Measurements from ENCODE around the gene FOXP4.

The FOXP4 gene

DNA sequence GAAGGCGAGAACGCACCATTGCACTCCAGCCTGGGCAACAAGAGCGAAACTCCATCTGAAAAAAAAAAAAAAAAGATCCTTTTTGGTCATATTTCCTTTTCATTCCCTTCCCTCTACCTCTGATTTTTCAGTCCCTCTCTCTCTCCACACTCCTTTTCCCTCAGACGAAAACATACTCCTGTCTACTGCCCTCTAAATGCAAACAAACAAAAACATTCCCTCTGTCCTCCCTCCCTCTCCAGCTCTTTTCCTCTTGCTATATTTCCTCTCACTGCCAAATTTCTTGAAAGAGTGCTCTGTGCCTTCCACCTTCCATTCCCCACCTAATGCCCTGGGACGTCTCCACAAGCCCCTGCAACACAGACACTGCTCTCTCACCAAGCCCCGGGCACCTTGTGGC lies 77.1 kb downstream of the FOXP4 start:
- no peak for DNase-seq (ENCODE audit: low read depth in 2 of 2, low spot score in 1 of 2)

DNA sequence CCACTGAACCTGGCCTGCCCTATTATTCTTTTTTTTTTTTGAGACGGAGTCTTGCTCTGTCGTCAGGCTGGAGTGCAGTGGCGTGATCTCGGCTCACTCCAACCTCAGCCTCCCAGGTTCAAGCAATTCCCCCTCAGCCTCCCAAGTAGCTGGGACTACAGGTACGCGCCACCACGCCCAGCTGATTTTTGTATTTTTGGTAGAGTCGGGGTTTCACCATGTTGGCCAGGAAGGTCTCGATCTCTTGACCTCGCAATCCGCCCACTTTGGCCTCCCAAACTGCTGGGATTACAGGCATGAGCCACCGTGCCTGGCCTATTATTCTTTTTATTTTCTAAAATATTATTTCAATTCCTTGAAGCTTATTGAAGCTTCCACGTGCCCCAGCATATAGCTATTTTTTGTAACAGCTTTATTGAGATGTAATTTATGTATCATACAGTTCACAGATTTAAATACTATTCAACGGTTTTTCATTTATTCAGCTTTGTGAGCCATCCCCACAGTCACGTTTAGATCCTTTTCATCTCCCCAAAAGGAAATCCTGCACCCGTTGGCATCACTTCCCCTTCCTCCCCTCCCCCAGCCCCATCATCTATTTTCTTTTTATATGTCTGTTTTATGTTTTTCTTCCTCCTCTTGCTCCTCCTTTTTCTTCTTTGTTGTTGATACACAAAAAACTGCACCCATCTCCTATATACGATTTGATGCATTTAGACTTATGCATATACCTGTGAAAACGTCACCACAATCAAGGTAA lies 78.6 kb downstream of the FOXP4 start:
- no peak for DNase-seq (ENCODE audit: low read depth in 2 of 2, low spot score in 1 of 2)

DNA sequence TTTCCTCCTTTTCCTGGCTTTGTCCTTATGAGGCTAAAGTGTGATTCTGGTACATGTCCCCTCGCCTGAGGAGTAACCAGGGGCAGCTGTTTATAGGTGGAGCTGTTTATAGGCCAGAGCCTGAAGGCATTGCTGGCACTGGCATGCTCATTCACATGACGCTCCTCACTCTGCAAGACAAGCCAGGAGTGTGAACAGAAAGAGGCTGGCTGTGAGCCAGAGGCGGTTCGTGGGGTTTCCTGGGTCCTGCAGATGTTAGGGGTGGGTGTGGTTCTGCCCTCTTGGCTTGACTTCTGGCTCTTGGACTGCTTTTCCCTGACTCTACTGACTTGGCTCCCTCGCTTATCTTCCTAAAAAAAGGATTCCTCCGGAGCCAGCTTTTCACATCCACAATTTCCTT lies 79.3 kb downstream of the FOXP4 start:
- DNase-seq (ENCODE audit: low read depth in 2 of 2, low spot score in 1 of 2), result no peak

DNA sequence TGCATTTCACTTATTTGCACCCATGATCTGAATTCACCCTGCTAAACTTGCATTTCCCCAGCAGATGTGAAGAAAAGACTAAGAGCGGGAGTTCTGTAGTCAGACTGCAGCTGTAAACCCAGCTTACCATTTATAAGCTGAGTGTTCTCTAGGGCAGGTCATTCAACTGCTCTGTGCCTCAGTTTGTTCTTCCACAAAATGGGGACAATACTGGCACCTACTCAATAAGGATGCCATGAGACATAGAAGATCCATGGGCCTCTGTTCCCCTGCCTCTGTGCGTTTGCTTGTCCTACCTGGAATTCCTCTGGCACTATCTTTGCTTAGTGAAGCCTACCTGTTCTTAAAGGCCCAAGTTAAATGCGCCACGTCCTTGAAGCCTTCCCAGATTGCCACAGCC lies 79.8 kb downstream of the FOXP4 start:
- no peak for DNase-seq (ENCODE audit: low read depth in 2 of 2, low spot score in 1 of 2)

DNA sequence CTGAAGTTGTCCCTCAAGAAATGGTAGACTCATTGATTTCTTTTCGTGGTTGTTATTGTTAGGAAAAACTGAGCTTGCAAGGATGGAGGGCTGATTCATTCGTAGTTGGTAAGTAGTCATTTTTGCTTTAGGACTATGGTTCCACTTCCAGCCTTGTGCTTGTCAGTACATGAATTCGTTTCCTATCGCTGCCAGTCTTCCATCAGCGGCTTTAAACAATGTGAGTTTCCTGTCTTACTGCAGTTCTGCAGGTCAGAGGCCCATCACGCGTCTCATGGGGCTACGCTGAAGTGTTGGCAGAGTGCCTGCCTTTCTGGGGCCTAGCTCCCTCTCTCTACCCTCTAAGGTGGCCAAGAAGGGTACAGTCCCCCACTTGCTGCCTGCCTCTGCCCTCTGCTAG lies 80.7 kb downstream of the FOXP4 start:
- DNase-seq (ENCODE audit: low read depth in 2 of 2, low spot score in 1 of 2), result no peak

DNA sequence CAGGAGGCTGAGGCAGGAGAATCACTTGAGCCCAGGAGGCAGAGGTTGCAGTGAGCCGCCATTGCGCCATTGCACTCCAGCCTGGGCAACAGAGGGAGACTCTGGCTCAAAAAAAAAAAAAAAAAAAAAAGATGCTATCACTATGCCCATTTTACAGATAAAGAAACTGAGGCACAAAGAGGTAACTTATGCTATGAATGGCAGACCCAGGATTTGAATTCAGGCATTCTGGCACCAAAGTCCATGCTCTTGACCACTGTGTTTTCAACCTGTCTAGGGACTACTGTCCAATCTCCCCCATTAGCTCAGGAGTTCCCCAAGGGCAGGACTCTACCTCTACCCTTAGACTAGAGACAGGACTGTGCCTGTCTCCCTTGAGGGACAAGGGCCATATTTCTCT lies 82.9 kb downstream of the FOXP4 start:
- DNase-seq (ENCODE audit: low read depth in 2 of 2, low spot score in 1 of 2), result no peak

DNA sequence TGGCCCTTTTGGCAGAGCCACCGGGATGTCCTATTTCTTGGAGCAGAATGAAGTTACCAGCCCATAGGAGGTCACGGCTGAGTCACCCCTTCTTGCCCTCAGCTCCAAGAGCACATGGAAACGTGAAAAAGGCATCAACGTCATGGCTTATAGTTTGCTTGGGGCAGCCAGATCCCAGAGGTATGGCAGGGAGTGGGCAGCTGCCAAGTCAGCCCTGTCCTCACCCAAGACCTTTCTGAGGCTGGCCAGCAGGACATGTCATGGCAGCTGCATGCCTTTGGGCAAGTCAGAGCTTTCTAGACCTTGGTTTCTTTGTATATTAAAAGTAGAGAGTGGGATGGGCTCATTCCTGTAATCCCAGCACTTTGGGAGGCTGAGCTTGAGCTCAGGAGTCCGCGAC lies 83.9 kb downstream of the FOXP4 start:
- DNase-seq (ENCODE audit: low read depth in 2 of 2, low spot score in 1 of 2), result no peak

DNA sequence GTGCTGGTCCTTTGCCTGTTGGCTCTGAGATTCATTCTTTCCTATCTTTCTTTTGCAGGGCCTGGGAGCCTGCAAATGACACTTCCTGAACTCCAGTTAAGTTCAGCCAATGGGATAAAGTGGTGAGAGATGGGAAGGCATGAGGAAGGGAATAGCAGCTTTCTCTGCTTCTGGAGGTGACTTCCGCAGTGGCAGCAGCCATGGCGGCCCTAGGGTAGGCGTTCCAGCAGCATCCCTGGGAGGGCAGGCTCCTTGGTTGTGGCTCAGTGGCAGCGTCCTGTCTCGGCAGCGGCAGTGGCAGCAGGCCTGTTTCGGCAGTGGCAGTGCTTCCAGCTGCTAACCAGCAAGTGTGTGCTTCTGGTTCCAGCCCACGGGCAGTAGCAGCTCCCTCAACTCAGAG lies 84.8 kb downstream of the FOXP4 start:
- DNase-seq (ENCODE audit: low read depth in 2 of 2, low spot score in 1 of 2), result no peak

DNA sequence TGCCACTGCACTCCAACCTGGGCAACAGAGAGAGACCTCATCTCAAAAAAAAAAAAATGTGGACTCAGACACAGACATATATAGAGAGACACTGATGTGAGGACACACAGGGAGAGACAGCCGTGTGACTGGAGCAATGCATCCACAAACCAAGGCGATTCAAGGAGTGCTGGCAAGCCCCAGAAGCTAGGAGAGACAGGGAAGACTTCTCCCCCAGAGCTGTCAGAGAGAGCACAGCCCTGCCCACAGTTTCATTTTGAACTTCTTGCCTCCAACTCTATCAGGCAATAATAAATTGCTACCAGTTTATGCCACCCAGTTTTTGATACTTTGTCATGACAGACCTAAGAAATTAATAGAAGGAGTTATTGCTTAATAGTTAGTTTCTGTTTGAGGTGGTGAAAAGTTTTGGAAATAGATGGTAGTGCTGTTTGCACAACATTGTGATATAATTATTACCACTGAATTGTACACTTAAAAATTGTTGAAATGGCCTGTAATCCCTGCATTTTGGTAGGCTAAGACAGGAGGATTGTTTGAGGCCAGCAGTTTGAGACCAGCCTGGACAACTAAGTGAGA lies 87.0 kb downstream of the FOXP4 start:
- no peak for DNase-seq (ENCODE audit: low read depth in 2 of 2, low spot score in 1 of 2)

DNA sequence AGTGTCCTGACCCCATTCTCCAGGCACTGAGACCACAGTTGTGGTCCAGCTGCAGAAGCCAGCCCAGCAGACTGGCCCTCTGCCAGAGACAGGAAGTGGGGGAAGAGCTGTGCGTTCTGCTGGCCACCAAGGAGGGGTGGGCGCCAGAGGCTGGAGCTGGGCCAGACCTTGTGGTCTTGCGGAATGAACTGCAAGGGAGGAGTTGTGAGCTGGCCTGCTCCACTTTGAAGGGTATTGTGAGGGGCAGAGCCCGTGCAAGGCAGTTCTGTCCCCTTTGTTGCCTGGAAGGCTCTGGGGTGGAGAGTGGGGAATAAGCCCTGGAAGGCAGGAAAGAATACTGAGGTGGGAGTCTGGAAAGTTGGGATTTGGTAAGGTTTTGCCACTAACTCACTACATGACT lies 88.5 kb downstream of the FOXP4 start:
- no peak for DNase-seq (ENCODE audit: low read depth in 2 of 2, low spot score in 1 of 2)

DNA sequence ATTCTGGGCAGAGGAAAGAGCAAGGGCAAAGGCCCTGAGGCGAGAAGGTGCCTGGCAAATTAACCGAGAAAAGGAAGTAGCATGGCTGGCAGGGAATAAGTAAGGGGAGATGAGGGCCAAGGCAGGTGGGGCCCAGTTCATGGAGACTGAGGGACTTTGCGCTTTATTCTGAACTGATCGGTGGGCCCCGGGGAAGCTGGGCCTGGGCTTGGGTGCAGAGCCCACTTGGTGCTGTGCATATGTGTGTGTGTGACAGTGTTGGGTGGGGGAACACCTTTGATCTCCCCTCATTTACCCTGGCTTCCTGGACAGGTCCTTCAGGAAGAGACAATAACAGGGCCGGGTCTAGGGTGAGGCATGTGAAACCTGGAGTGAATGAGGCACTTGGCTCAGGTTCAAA lies 89.2 kb downstream of the FOXP4 start:
- no peak for DNase-seq (ENCODE audit: low read depth in 2 of 2, low spot score in 1 of 2)

DNA sequence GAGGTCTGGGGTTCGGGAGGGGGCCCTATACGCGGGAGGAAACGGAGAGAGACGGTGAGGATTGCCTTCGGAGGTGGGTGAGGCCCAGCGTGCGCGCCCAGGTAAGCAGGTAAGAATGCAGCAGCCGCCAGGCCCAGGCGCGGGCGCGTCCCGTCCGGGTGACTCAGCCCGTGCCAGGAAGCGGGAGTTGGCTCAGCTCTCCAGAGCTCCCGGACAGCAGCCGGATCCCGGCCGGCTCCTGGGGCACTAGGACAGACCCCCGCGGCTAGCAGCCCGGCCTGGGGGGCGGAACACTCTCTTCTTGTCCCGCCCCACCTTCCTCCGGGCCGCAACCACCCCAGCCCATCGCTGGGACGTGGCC lies 90.6 kb downstream of the FOXP4 start:
- DNase-seq (ENCODE audit: low read depth in 2 of 2, low spot score in 1 of 2), result no peak

DNA sequence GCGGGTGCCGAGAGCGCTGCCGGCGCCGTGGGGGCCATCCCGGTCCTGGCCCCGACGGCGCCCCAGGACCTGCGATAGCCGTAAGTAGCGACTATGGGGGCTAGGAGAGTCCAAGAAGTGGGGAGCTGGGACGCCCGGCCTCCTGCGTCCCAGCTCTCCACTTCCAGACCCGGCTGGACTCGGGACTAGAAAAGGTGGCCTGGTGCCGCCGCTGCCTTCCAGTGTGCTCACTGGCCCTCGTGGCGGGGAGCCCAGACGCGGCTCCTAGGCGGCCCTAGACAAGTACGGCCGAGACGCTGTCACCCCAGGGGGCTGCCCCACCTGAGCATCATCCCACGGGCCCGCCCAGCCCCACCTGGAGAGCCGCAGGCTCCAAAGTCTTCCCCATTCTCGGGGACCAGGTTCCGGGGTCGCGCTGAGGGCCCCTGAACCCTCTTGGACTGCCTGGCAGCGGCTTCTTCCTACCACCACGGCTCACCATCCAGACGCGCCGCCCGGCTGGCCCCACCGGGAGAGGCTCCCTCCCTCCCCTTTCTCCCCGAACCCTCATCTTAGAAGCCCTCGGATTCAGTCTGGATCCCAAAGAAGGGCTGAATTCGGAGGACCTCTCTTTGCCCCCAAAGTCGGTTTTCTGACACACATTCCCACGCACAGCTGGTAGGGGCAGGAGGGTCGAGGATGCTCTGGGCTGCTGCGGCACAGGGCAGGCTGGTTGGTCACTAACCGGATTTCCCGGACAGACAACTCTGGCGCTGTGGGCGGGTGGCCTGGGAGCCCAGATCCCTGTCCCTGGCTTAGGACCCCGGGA lies 91.2 kb downstream of the FOXP4 start:
- no peak for DNase-seq (ENCODE audit: low read depth in 2 of 2, low spot score in 1 of 2)

DNA sequence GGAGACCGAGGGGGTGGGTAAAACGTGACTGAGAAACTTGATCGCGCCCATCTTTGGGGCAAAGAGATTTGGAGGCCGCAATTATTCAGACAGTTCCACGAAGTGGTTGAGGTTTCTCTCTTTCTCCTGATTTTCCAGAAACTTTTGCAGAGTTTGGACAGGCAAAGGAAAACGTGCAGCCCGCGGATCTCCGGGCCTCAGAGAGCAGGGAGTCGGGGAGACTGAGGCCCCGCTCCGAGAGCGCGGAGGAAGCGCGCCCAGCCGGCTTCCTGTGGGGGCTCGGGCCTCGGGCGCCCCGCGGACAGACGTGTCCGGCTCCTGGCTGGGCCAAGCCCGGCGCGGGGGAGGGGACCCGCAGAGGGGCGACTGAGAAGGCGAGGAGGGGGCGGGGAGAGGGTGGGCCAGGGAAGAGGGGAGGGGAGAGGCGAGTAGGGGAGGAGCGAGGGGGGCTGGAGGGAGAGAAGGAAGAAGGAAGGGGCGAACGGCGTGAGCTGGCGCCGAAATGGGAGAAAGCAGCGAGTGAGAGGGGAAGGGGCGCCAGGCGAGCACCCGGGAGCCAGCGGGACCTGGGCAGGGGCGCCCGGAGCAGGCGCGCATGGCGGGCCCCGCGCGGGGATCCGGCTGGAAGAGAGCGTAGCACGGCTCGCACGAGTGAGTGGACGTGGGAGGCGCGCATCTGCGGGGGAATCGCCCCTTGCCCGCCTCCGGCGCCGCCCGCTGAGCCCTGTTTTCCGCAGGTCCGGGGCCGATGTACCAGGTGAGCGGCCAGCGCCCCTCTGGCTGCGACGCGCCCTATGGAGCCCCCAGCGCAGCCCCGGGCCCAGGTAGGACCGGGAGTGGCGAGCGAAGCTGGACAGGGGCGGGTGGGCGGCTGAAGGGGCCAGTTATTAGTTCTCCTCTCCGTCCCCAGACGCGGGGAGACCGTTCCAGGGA lies 92.1 kb downstream of the FOXP4 start, which contains the start of gene MDFI:
MDFI (plus strand) TSS at position 467 of the 933 bp plus-strand sequence; CDS start at position 749, 282 bp downstream.
- DNase-seq (ENCODE audit: low read depth in 2 of 2, low spot score in 1 of 2), result no peak

DNA sequence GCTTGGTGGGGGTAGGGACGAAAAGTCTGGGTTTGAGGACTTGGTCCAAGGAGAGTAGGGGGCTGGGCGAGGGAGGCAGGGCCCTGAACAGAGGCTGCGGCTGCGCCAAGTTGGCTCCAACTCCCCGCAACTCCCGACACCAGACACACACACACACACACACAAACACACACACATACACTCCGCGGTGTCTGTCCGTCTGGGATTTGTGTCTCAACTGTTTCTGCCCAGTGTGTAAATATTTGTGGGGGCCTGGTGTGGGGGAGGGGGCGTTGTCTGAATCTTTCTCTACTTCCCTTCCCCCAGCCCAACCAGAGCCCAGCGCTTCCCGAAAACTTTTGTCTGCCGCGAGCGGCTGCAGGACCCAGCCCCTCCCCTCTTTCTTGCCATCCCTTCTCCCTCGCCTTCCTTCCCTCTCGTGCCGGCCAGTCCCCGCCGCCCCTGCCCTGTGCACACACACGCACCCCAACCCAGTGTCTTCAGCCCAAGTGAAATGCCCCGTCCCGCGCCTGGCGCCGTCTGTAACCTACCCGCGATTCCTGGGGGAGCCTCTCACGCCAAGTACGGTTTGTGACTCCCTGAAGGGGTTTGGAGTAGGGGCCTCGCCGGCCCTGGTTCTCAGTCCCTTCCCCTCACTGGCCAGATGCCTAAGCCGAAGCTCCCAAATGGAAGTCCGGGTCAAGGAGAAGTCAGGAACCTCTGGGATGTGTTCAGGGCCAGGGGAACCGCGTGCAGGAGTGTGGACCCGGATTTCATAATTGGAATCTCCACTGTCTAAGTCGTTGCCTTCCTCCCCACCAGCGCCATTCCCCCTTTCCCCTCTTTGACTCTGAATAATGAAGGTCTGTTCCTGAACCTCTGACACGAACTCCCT lies 93.0 kb downstream of the FOXP4 start:
- no peak for DNase-seq (ENCODE audit: low read depth in 2 of 2, low spot score in 1 of 2)

DNA sequence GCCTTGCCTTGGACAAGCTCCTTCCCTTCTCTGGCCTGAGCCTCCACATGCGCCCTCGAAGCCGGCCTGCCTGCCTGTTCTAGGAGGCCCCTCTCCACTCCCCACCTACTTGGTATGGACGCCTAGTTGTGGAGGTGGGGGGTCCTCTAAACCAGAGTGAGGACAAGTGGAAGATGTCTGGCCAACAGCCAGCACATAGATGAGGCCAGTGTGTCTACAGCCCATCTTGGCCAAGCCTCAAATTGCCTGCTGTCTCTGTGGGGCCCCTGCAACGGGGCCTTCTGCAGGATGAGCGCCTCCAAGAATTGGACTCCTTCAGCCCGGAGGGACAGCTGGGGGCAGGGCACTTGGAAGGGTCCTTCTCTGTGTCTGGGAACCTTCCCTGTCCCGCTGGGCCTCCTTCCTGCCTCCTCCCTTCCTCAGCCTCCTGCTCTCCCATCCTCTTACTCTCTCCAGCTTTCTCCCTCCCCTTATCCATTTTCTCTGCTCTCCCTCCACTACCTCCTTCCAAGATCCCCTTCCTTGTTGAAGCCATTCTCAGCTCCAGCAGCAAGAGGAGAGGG lies 93.7 kb downstream of the FOXP4 start:
- no peak for DNase-seq (ENCODE audit: low read depth in 2 of 2, low spot score in 1 of 2)

DNA sequence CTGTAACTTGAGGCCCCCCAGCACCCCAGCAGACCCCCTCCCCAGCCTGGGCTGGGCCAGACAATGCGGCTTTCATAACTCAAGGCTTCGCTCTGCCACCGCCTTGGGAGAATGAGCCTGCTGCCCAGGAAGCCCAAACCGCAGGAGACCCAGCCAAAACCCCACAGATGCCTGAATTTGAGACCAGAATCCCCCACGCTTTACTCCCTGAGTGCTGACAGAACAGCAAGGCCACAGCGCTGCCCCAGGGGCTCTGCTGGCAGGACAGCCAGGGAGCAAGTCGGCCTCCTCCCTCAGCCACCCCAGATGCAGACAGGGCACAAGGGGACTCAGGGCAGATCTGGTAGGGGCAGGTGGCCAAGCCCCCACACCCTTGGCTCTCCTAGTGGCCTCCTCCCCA lies 94.2 kb downstream of the FOXP4 start:
- no peak for DNase-seq (ENCODE audit: low read depth in 2 of 2, low spot score in 1 of 2)

DNA sequence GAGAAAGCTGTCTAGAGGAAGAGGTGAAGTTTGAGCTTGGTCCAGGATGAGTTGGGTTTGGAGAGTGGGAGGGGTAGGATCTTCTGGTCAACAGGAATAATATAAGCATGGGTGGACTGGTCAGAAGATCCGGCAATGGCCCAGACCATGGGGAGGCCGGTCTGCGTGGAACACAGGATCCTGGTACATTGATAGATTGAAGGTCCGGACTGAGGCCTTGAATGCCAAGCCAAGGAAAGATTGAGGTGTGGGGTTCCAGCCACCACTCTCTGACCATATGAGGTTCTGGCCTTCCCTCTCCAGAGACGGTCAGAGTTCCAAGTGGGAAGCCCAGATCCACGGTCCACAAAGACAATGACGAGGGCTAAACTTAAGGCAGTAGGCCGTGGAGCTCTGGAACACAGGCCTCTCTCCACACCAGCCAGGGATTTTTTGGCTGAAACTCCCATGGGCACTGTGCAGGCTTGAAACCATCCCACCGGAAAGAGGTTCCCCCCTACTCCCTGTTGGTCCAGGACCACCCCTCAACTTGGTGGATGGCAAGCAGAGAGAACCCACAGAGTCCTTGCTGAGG lies 95.3 kb downstream of the FOXP4 start:
- no peak for DNase-seq (ENCODE audit: low read depth in 2 of 2, low spot score in 1 of 2)

DNA sequence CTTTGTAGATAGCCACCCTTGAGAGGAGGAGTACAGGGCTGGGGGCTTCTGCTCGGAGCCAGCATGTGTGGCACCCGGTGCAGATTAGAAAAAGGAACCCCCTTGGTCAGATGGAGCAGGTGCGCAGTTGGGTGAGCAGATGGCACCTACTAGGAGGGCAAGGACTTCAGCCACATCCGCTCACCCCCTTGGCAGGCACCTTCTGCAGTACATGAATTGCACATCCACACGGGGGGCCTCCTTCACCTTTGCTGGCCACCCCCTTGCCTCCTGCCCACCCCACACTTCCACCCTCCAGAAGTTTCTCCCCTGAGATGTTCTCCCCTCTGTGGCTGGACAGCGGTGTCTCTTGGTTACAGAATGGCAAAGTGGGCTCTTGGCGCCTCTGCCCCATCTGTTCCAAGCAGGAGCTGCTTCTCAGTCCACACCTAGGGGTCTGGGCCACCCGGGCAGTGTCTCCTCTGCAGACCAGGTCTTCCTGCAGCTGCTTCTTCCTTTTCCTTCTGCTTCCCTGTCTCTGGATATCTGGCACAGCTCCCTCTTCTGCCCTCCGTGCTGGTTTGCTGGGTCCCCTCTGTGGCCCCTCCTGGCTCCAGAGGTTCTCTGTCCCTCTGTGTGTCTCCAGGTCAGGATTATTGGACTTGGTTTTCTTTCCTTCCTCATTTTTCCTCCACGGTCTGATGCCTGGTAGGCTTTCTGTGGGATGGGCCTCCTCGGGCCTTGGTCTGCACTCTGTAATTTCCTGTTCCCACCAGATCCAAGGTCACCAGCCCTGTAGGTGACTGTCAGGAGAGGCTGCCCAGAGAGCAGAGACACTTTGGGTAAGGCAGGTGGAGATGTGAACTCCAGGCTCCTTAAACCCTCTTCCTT lies 96.1 kb downstream of the FOXP4 start:
- no peak for DNase-seq (ENCODE audit: low read depth in 2 of 2, low spot score in 1 of 2)
